HG03135 (cell line): ENCODE measurements around the gene CD69.
"Not testable (repeated sequence)": the region's sequence is repeated elsewhere in the genome, so short reads cannot be mapped to it uniquely, and the experiment has no call there.

Experiments used
- ATAC-seq: cut with Tn5 transposase; IDR thresholded peaks from one replicate; pipeline ENCODE4 v1.9.1; 2021; ENCODE audit warnings: mild to moderate bottlenecking, moderate library complexity; ENCODE audit not compliant: unreplicated experiment

The CD69 gene

DNA sequence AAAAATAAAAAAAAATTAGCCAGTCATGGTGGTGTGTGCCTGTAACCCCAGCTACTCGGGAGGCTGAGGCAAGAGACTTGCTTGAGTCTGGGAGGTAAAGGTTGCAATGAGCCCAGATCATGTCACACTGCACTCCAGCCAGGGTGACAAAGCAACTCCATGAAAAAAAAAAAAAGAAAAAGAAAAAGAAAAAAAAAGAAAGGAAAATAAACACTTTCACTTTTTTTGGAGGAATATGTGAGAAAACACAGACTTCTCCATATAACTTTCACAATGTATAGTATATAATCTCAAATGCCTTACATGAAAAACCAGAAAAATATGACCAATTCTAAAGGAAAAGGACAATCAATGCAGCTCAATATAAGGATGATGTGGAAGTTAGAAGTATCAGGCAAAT lies 36.7 kb downstream of the CD69 start:
- ATAC-seq: no peak

DNA sequence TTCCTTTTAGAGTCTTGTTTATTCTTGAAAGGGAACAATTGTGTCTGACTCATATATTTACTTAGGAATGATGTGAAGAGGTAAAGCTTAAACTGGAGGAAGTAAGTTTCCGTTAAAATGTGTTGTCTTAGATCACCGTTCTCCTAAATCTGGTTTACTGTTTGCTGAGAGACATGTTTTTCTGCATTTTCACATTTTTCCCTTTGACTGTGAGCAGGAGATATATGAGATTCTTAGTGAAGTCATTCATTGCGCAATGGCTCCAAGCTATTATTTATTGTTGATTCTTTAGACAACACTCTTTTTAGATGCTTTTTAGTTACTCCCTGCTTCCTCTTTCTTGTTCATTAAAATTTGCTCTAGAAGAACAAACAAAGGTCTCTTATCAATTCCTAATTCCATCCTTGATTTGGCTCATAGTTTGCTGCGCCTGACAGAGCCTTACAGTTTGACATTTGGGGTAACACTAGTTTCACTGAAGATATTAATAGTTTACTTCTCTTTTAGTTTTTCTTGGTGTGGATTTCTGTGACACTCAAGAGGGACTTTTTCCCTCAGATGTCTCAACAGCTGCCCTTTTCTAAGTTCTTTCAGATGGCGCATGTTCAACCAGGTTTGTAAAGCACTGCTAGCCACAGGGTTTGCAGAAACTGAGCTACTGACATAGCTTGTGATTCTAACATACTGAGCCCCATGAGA lies 39.2 kb downstream of the CD69 start:
- ATAC-seq: peak; percentile 54

DNA sequence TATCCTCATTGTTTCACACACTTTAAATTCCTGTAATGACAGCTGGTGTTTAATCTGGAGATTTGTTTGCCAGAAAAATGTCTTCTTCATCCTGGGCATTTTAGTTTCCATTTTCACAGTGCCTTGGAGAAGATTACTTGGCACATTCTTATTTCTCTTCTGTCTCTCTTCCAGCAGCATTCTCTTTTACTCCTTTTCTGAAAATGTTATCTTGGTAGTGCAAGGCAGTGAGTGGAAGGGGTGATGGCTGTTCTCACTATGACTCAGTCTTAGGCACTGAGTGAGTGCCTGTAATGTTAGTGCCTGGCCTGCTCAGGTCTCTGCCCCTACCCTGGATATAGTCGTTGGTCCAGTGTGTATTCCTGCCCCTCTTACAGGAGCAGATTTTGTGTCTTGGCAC lies 40.9 kb downstream of the CD69 start:
- ATAC-seq: no peak

DNA sequence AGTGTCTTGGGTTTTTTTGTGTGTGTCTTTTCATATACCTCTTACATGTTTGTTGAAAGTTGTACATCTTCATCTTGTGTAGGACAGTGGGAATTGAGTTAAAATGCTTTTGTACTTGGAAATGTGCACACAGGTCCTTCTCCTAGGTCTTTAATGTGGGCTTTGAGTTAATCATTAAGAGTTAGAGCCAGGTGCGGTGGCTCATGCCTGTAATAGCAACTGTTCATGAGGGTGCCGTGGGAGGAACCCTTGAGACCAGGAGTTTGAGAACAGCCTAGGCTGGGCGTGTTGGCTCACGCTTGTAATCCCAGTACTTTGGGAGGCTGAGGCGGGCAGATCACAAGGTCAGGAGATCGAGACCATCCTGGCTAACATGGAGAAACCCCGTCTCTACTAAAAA lies 41.7 kb downstream of the CD69 start:
- ATAC-seq: no peak

DNA sequence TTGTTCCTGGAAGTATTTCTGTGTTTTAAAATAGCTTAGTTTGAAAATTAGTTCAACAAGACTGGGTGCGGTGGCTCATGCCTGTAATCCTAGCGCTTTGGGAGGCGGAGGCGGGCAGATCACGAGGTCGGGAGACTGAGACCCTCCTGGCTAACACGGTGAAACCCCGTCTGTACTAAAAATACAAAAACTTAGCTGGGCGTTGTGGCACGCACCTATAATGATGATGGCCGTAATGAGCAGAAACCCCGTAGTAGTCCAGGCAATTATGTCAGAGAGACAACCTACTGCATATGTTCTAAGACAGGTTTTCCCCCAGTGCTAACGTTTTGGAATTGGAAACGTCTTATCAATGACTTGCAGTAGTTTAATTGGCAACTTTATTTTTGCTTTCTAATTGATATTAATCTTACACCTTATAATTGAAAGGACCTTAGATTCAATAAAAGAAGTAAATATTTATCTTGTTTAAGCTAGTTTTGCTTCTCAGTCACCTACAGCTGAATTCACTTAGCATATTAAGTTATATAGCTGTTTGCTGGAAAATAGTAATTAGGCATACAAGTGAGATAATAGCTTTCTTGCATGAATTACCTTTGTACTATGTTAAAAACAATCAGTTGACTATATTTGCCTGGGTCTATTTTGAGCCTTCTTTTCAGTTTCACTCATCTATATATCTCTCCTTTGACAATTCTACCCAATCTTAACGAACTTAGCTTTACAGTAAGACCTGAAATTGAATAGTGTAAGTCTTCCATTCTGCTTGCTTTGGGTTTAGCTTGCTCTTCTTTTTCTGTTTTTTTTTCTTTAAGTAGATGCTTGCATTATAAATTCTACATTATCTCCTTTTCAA lies 43.4 kb downstream of the CD69 start:
- no peak for ATAC-seq

DNA sequence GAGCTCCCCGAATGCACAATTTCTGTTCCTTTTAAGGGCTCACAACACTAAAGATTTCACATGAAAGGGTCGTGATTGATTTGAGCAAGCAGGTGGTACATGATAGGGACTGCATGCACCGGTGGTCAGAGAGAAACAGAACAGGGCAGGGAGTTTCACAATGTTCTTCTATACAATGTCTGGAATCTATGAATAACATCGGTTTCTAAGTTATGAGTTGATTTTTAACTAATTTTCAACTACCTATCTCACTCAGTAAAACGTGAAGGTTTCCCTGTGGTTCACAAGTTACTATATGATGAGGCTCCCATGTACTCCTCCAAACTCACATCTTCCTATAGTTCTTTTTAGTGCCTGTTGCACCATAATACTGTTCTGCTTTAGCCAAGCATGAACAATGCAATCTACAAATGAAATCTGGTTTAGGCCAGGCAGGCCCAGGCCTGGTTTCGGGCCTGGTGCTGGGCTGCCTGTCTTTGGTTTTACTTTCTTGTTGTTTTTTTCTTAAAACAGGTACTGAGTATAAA lies 47.6 kb downstream of the CD69 start:
- ATAC-seq: peak; percentile 86

DNA sequence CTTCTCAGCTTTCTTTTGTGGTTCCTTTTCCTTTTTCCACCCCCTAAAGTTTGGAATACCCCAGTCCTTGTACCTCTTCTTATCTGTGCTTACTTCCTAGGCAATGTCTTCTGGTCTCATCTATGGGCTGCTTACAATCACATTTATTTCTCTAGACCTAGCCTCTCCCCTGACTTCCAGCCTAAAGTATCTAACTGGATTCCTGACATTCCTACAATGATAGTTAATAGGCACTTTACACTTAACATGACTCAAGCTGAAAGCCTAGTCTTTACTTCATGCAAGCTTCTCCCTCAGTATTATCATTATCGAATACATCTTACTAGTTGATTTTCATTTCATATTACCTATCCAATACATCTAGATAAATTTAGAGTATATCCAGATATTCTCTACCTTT lies 49.0 kb downstream of the CD69 start:
- ATAC-seq: no peak

DNA sequence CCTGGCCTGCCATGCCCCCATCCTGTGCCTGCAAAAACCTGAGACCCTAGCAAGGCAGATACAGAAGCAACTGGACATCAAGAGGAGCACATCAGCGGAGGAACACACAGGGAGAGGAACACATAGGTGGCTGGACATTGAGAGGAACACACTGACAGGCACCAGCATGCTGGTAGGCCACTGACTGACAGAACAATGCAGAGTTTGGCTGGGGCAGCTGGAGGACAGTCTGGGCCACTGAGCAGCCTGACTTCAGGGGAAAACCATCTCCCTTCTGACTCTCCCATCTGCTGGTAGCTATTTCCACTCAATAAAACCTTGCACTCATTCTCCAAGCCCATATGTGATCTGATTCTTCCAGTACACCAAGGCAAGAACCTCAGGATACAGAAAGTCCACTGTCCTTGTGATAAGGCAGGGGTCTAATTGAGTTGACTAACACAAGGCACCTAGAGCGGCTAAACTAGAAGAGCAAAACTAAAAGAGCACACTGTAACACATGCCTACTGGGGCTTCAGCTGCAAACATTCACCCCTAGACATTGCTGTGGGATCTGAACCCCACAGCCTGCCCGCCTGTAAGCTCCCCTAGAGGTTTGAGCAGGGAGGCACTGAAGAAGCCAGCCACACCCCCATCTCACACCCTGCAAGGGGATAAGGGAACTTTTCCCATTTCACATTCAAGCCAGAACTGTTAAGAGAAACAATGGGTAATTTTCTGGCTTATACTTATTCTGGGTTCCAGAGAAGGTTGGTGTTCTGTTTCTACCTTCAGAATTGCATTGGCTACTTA lies 49.9 kb downstream of the CD69 start:
- ATAC-seq: no peak

DNA sequence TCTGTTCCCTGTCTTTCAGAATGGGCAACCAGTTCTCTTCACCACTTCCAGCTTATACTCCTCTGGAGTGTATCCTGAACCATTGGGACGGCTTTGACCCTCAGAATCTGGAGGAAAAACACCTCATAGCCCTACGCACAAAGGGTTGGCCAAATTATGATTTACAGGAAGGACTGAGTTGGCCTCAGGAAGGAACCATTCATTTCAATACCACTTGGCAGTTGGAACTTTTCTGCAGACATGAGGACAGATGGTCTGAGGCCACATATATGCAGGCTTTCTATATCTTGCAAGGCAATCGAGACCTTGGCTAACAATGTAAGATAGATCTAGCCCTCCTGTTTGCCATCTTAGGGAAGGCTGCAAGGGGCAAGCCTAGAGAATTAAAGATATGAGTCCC lies 51.8 kb downstream of the CD69 start:
- no peak for ATAC-seq

DNA sequence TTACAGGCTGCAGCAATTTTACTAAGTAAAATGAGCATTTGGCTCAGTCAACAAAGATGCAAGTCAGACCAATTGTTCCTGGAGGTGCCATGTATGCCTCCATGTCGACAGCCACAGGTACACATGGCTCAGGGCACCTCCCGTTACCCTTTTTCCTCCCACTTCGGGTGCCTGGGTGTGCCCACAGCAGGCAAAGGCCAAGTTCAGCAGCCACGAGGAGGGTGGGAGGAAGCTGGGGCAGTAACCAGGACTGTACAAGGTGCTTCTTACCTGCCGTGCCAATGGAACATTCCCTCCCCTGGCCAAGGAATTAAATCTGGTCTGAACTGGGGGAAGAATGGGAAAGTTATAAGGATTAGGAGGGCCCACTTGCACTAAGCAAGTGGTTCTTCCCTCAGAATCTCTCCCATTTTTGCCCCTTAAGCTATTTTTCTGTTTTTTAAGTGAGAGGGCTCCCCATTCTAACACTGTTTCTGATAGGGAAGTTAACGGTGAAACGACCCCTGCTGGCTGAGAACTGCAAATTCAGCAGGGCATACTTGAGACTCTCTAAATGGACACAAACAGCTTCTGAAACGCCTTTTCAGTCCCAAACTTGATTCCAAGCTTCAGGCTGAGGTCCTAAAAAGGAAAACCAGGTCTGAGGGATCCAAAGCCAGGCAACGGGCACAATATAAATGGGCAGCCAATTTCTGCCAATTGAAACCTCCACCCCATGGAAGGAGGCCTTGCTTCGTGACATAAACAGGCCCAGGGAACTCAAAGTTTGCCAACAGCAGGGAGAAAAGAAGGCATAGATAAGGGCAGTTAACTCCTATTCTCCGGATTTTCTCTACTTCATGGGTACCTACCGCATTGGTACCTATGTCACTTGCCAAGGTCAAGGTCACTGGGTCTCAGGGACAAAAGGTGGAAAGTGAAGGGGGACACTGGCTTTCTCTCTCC lies 52.6 kb downstream of the CD69 start:
- ATAC-seq: no peak

DNA sequence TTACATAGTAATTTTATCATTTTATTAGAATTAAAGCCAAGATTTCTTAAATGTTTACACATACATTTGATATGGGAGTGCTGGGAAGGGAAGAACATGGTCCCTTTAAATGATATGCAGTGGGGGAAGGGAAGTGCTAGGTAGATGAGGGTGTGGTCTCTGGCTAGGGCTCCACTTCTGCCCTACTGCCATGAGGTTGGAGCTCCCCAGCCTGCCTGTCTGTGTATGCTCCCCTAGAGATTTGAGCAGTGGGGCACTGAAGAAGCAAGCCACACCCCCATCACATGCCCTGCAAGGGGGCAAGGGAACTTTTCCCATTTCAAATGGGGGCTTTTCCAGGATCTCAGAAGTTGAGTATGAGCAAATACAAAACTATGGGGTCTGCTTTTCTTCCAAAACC lies 53.3 kb downstream of the CD69 start:
- ATAC-seq: no peak

DNA sequence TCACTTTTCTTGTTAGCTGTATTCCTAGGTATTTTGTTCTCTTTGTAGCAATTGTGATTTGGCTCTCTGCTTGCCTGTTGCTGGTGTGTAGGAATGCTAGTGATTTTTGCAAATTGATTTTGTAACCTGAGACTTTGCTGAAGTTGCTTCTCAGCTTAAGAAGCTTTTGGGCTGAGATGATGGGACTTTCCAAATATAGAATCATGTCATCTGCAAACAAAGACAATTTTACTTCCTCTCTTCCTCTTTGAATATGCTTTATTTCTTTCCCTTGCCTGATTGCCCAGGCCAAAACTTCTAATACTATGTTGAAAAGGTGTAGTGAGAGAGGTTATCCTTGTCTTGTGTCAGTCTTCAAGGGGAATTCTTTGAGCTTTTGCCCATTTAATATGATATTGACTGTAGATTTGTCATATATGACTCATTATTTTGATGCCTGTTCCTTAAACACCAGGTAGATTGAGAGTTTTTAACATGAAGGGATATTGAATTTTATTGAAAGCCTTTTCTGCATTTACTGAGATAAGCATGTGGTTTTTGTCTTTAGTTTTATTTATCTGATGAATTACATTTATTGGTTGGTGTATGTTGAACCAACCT lies 54.5 kb downstream of the CD69 start:
- ATAC-seq: no peak

DNA sequence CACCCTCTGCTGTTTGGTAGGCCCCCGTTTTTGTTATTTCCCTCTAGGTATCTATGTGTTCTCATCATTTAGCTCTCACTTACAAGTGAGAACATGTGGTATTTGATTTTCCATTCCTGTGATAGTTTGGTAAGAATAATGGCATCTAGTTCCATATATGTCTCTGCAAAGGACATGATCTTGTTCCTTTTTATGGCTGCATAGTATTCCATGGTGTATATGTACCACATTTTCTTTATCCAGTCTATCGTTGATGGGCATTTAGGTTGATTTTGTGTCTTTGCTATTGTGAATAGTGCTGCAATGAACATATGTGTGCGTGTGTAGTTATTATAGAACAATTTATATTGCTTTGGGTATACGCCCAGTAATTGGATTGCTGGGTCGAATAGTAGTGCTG lies 56.1 kb downstream of the CD69 start:
- ATAC-seq: not testable (repeated sequence)
